Ovary (tissue), 3 donors: ENCODE data around the gene HEATR9.

ENCODE experiments used
- POLR2A ChIP-seq: fragments of 450-650 bp; IDR thresholded peaks from one replicate; pipeline ENCODE4 v1.6.1; 2017; ENCODE audit warnings: antibody characterized with exemption, mild to moderate bottlenecking, moderate library complexity
- TF ChIP-seq, protein P1 (sequence below), 3 donors: fragments of 450-650 bp in 2 of 3; fragments of 200-600 bp in 1 of 3; IDR thresholded peaks; one replicate each; pipeline versions ENCODE4 v1.5.1 to v1.8.0; 2016 to 2022; ENCODE audit warnings: antibody characterized with exemption in 3 of 3, mild to moderate bottlenecking in 1 of 3
- donor health status: DM: no; HTN: no; CAD: no.

DNA sequence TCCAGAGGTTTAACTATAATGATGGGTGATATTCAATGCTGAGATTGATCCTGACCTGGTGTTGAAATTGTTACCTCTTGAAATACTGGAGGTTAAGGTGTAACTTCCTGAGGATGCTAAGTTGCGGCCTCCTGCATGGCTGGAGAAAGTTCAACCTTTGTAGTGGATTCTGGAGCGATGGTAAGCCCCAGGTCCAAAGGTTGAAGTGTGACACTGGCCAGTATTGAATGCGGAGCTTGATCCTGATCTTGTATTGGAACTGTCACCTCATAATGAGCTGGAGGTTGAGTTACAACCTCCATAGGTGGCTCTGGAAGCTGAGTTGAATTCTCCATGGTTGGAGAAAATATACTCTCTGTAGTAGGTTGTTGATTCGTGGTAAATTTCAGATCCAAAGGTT is 44.9 kb upstream of the HEATR9 start:
- no peak for TF ChIP-seq POLR2A
- TF ChIP-seq, protein P1, sequence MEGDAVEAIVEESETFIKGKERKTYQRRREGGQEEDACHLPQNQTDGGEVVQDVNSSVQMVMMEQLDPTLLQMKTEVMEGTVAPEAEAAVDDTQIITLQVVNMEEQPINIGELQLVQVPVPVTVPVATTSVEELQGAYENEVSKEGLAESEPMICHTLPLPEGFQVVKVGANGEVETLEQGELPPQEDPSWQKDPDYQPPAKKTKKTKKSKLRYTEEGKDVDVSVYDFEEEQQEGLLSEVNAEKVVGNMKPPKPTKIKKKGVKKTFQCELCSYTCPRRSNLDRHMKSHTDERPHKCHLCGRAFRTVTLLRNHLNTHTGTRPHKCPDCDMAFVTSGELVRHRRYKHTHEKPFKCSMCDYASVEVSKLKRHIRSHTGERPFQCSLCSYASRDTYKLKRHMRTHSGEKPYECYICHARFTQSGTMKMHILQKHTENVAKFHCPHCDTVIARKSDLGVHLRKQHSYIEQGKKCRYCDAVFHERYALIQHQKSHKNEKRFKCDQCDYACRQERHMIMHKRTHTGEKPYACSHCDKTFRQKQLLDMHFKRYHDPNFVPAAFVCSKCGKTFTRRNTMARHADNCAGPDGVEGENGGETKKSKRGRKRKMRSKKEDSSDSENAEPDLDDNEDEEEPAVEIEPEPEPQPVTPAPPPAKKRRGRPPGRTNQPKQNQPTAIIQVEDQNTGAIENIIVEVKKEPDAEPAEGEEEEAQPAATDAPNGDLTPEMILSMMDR (IDR thresholded peaks at IDR 0.05): no peak
